Measurements from ENCODE around the gene PPP2R5A. TPM values are rescaled to one million over a fixed set of nuclear protein-coding genes. Genes with fewer than 3 reads are reported as not detected.

Gene PPP2R5A
- total and polyA plus RNA-seq, 9 donors: 23.2 to 34.2 (median 28.4) TPM

DNA sequence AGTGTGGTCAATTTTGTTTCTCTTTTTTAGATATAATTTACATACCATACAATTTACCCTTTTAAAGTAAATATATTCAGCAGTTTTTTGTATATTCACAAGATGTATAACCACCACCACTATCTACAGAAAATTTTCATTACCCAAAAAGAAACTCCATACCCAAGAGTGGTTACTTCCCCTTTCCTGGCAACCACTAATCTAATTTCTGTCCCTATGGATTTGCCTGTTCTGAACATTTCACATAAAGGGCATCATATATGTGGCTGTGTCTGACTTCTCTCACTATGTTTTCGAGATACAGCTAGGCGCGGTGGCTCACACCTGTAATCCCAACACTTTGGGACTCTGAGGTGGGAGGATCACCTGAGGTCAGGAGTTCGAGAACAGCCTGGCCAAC lies 115.8 kb downstream of the PPP2R5A start:
- Histone ChIP-seq H3K27ac (ENCODE audit: low read length) (no peak overlapping the region), H3K4me1 (ENCODE audit: control insufficient read depth, insufficient read depth, low read length) (no peaks in the 10 kb centered on the region), H3K27me3 (ENCODE audit: control insufficient read depth, insufficient read depth, low read length) (no peaks in the 10 kb centered on the region), H3K36me3 (ENCODE audit: control insufficient read depth, insufficient read depth, low read length) (peaks cover 12% of the 10 kb centered on the region), H3K4me3 (ENCODE audit: low read length) (no peak overlapping the region), H3K9me3 (replicated peaks; ENCODE audit: control insufficient read depth, low read depth, low read length) (peaks cover 7% of the 10 kb centered on the region)
- WGBS (ENCODE audit: insufficient coverage): 100% methylated on average over 2 of the region's 4 CpGs
- DNase-seq: no peak

- H3K9me3 ChIP-seq (replicated peaks; ENCODE audit: control insufficient read depth, low read depth, low read length): peaks cover 1% of the 10 kb centered on the region
- H3K36me3 ChIP-seq (ENCODE audit: control insufficient read depth, insufficient read depth, low read length): peaks cover 21% of the 10 kb centered on the region
- no peak overlapping the region for H3K27ac ChIP-seq (ENCODE audit: low read length)
- no peak overlapping the region for H3K4me3 ChIP-seq (ENCODE audit: low read length)
- H3K27me3 ChIP-seq (ENCODE audit: control insufficient read depth, insufficient read depth, low read length): no peaks in the 10 kb centered on the region
- no CpG with 5 or more reads among the region's 7 CpGs for WGBS (ENCODE audit: insufficient coverage)
- no peaks in the 10 kb centered on the region for H3K4me1 ChIP-seq (ENCODE audit: control insufficient read depth, insufficient read depth, low read length)
- DNase-seq: no peak
These were observed 116.8 kb downstream of the PPP2R5A start for GRCh38 chr1:212401838-212402582.

DNA sequence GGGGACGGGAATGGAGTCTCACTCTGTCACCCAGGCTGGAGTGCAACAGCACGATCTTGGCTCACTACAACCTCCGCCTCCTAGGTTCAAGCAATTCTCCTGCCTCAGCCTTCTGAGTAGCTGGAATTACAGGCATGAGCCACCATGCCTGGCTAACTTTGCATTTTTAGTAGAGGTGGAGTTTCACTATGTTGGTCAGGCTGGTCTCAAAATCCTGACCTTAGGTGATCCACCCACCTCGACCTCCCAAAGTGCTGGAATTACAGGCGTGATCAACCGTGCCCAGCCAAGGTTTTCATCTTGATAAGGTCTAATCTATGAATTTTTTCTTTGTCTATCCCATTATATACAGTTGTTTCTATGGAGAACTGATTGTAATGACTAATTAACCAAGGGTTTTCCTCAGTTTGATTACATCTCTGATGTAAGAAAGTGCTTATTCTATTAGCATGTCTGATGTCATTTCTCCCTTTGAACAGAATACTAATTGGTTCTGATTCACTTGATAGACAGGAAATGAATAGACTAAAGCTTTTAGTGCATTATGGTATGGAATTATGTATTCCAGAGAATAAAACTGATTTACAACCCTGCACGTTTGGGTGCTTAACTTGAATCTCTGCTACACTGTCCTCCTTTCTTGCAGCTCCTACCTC lies 117.6 kb downstream of the PPP2R5A start:
- H3K27me3 ChIP-seq (ENCODE audit: control insufficient read depth, insufficient read depth, low read length): no peaks in the 10 kb centered on the region
- H3K9me3 ChIP-seq (replicated peaks; ENCODE audit: control insufficient read depth, low read depth, low read length): peaks cover 6% of the 10 kb centered on the region
- 100% methylated on average over 3 of the region's 7 CpGs for WGBS (ENCODE audit: insufficient coverage)
- no peak overlapping the region for H3K27ac ChIP-seq (ENCODE audit: low read length)
- no peaks in the 10 kb centered on the region for H3K4me1 ChIP-seq (ENCODE audit: control insufficient read depth, insufficient read depth, low read length)
- no peak overlapping the region for H3K4me3 ChIP-seq (ENCODE audit: low read length)
- no peak for DNase-seq
- H3K36me3 ChIP-seq (ENCODE audit: control insufficient read depth, insufficient read depth, low read length): peaks cover 26% of the 10 kb centered on the region

GRCh38 chr1:212410231-212410820 lies 125.1 kb downstream of the PPP2R5A start:
- no peak overlapping the region for H3K27ac ChIP-seq (ENCODE audit: low read length)
- H3K4me1 ChIP-seq (ENCODE audit: control insufficient read depth, insufficient read depth, low read length): peaks cover 13% of the 10 kb centered on the region
- no peaks in the 10 kb centered on the region for H3K27me3 ChIP-seq (ENCODE audit: control insufficient read depth, insufficient read depth, low read length)
- no peak for DNase-seq
- peaks cover 44% of the 10 kb centered on the region for H3K36me3 ChIP-seq (ENCODE audit: control insufficient read depth, insufficient read depth, low read length)
- H3K4me3 ChIP-seq (ENCODE audit: low read length): no peak overlapping the region
- peaks cover 6% of the 10 kb centered on the region for H3K9me3 ChIP-seq (replicated peaks; ENCODE audit: control insufficient read depth, low read depth, low read length)
- WGBS (ENCODE audit: insufficient coverage): 94% methylated on average over 2 of the region's 8 CpGs

Other genes starting within 250 kb of the PPP2R5A start
- 12.5 TPM for gene INTS7, start 249.9 kb upstream of the PPP2R5A start, total RNA-seq
- gene INTS7, start 249.9 kb upstream of the PPP2R5A start, polyA plus RNA-seq (ENCODE audit: insufficient read depth in 1 of 8, insufficient read length in 8 of 8, low replicate concordance in 1 of 8): 10 to 100 TPM; 11.3 to 13.9 (median 12.6) TPM
- gene DTL, start 249.7 kb upstream of the PPP2R5A start, total RNA-seq: 8.2 TPM
- 10 to 100 TPM in 4 of 8 donors, 1 to 10 TPM in 4; 7.5 to 14.5 (median 9.4) TPM for gene DTL, start 249.7 kb upstream of the PPP2R5A start, polyA plus RNA-seq (ENCODE audit: insufficient read depth in 1 of 8, insufficient read length in 8 of 8, low replicate concordance in 1 of 8)
- 7.8 TPM for gene PACC1, start 129.5 kb downstream of the PPP2R5A start, total RNA-seq
- gene PACC1, start 129.5 kb downstream of the PPP2R5A start, polyA plus RNA-seq (ENCODE audit: insufficient read depth in 1 of 8, insufficient read length in 8 of 8, low replicate concordance in 1 of 8): 1 to 10 TPM; 6.6 to 9.2 (median 7.1) TPM
- gene NENF, start 147.5 kb downstream of the PPP2R5A start, total RNA-seq: 153 TPM
- gene NENF, start 147.5 kb downstream of the PPP2R5A start, polyA plus RNA-seq (ENCODE audit: insufficient read depth in 1 of 8, insufficient read length in 8 of 8, low replicate concordance in 1 of 8): 10 to 100 TPM; 58.4 to 83.4 (median 69.8) TPM